NCI-H2107 treated with DMSO at 0.1 percent for 48 hours (cell line): Measurements from ENCODE around the gene SLC44A1.

Experiments
- DNase-seq: peaks from one replicate; lab custom pipeline; 2025; ENCODE audit not compliant: unreplicated experiment; lab: John Stamatoyannopoulos, UW

SLC44A1 gene

DNA sequence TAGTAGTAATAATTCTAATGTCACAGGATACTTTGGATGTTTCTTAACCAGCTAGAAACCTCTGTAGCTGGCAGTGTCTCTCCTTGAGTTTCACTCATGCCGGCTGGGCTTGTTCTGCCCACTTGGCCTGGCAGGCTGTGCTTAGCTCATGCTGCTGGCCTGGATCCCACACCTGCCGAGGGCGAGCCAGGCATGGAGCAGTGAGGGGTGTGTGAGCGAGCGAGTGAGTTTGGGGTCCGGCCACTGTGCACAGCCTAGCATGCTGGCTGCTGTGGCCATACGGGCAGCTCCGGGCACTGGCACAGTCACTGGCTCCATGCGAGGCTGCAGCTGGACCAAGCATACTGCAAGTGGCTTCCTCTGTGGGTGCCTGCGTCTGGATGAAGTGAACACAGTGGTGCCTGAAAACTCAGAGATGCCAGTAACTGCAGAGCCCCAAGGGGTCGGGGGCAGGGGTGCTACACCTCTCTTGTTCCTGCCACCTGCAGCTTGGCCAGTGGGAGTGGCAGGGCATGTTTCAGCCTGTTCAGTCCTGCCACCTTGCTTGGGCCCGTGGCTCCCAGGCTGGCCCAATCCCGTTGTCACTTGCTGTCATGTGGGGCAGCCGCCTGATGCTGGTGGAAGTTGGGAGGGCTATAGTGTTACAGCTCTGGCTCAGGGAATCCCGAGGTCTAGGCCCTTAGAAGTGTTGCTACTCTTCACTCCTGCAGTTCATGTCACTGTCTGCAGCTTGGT lies 213.3 kb downstream of the SLC44A1 start:
- DNase-seq, result no peak

DNA sequence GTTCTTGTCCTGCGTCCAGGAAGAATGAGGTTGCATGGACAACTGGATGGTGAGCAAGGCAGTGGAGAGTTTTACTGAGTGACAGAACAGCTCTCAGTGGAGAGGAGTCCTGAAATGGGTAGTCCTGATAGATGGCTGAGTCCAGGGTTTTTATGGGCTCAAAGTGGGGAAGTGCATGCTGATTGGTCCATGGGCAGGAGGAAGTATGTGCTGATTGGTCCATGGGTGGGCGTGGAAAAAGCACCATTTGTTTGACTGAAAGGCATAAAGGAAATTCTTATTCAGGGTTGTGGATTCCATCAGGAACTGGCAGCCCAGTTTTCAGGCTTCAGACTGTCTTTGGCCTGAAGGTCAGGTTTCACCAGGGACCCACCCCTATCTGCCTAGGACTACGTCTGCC lies 214.0 kb downstream of the SLC44A1 start:
- DNase-seq, result no peak

DNA sequence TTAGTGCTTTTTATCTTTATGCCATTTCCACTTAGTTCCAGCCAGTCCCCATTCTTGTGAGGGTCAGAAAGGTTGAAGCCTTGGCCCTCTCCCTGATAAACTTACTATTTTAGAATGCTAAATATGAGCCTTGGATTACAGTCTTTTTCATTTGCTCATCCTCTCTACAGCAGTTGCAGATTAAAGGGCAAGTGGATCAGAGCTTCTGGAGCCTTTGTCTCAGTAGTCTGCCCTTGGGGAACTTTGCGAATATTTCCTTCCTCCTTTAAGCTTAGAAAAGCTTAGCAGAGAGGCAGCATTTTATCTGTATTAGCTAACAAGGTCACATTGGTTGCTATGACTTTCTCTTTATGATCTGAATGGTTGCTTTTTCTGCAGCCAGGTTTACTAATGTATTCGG lies 214.9 kb downstream of the SLC44A1 start:
- no peak for DNase-seq

DNA sequence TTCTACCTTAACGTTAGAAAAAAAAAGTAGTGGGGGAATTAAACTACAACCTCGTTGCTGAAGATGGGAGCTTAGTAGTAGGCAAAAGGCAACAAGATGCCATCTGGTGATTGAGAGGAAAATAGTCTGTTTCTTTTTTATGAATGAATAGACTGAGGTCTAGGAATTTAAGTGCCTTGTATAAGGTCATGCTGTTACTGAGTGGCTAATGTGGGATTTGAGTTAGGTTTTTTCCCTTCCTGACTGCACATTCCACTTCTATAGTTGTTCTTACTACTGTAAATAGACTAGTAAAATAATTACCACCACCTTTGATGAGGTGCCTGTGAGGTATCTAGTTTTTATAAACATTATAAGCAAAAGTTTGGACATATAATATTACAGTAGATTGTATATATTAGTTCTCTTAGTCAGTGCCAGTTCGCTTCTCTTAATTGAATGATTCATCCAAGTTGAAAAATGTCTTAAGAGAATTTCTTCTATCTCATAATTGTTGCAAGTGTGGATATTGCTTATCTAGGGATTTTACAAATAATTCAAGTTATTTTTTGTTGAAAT lies 222.5 kb downstream of the SLC44A1 start:
- DNase-seq, result no peak

DNA sequence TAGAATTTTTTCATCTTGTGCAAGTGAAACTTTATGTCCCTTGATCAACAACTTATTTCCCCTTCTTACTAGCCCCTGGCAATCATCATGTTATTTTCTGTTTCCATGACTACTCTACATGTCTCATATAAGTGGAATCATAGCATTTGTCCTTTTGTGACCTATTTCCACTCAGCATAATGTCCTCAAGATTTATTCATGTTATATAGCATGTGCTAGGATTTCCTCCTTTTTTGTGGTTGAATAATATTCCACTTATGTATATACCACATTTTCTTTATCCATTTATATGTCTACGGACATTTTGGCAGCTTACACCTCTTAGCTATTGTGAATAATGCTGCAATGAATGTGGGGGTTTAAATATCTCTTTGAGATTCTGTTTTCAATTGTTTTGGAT lies 224.4 kb downstream of the SLC44A1 start:
- no peak for DNase-seq

DNA sequence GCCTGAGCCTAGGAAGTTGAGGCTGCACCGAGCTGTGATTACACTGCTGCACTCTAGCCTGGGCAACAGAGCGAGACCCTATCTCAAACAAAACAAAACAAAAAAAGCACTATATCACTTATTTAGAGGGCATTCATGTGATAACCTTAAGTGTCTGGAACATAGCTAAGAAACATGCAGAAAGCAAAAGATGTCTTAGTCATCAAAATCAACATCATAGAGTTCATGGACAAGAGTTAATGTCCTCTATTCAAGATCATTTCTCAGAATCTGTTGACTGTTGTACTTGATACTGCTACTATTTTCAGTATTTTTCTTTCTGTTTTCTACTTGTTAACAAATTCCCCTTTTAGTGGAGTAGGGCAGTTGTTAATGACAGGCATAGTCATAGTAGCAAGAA lies 228.8 kb downstream of the SLC44A1 start:
- DNase-seq, result no peak

DNA sequence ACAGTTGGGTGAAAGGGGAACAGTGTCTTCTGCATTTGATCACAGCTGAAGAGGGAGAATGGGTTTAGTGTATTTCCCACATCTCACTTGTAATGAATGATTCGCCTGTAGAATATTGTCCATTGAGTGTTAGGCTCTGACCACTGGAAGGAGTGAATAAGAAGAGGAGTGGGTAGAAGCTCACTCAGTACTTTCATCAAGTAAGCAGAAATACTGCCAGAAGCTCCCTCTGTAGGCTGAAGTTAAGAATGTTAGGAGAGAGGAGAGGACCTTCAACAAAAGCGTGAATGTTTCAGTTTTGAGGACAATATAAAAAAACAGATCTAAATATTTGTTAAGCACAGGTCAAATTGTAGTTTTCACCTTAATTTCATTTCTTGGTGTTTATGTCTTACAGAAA lies 230.9 kb downstream of the SLC44A1 start:
- DNase-seq, result no peak

DNA sequence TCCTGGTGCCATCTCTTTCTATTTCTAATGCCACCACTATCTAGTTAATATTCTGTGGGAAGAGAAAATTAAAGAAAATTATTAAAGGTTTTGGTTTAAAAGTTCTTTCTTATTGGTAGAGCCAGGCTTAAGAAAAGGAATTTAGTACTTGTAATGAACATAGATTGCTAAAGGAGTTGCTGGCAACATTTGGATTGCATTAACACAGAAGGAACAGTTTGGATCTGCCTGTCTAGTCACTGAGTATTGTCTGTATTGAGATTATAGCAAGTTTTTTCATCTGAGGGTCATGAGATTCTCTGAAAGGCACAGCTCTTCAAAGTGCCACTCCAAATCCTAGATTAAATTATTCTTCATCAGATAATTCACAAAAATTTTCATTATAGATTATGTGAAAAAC lies 235.4 kb downstream of the SLC44A1 start:
- no peak for DNase-seq

DNA sequence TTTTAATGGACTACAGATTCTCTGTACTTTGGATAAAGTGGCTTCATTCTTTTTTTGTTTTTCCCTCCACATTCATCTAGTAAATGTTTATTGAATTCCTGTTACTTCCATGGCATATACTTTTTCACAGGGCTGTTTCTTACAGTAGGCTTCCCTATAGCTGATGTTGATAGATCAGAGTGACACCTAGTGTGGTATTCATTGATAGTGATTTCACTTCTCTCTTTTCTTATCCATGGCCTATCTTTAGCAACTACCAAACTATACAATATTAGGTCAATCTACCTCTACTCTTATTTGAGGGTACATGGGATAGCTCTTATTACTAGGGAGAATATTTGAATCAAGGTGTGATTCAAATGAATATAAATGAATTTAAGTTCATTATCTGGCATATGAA lies 239.2 kb downstream of the SLC44A1 start:
- no peak for DNase-seq

DNA sequence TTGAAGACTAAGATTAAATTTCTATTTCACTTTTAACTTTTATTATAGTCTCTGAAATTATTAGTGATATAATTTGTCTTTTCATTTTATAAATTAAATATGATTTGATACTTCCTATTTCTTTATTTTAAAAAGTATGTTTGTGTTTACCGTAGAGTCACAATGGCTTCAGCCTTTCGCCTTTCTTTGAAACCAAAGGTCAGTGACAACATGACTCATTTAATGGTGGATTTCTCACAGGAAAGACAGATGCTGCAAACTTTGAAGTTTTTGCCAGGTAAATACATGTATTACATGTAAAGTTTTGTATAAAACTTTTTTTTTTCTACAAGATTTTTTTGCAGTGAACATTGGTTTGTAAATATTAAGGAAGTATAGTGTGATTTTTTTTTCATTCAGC lies 239.8 kb downstream of the SLC44A1 start:
- no peak for DNase-seq

DNA sequence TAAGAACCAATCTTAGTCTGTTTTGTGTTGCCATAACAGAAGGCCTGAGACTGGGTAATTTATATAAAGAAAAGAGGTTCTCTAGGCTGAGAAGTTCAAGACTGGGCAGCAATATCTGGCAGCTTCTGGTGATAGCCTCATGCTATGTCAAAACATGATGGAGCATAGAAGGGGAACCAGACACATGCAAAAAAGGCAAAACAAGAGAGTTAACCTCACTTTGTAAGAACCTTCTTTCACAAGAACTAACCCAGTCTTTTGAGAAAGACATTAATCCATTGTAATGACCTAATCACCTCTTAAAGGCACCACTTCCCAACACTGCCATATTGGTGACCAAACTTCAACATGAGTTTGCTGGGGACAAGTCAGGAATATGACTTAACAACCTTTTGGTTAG lies 240.7 kb downstream of the SLC44A1 start:
- no peak for DNase-seq
